HG02588 (cell line): ENCODE data around the gene PM20D1.
A peak's percentile ranks its signal among the peaks of the same experiment; 100 is the strongest.
"Not testable (repeated sequence)": the region's sequence is repeated elsewhere in the genome, so short reads cannot be mapped to it uniquely, and the experiment has no call there.

Experiments used
- ATAC-seq: cut with Tn5 transposase; IDR thresholded peaks from one replicate; pipeline ENCODE4 v1.9.1; 2021; ENCODE audit warnings: mild to moderate bottlenecking, moderate library complexity; ENCODE audit not compliant: unreplicated experiment

Gene PM20D1, protein sequence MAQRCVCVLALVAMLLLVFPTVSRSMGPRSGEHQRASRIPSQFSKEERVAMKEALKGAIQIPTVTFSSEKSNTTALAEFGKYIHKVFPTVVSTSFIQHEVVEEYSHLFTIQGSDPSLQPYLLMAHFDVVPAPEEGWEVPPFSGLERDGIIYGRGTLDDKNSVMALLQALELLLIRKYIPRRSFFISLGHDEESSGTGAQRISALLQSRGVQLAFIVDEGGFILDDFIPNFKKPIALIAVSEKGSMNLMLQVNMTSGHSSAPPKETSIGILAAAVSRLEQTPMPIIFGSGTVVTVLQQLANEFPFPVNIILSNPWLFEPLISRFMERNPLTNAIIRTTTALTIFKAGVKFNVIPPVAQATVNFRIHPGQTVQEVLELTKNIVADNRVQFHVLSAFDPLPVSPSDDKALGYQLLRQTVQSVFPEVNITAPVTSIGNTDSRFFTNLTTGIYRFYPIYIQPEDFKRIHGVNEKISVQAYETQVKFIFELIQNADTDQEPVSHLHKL

DNA sequence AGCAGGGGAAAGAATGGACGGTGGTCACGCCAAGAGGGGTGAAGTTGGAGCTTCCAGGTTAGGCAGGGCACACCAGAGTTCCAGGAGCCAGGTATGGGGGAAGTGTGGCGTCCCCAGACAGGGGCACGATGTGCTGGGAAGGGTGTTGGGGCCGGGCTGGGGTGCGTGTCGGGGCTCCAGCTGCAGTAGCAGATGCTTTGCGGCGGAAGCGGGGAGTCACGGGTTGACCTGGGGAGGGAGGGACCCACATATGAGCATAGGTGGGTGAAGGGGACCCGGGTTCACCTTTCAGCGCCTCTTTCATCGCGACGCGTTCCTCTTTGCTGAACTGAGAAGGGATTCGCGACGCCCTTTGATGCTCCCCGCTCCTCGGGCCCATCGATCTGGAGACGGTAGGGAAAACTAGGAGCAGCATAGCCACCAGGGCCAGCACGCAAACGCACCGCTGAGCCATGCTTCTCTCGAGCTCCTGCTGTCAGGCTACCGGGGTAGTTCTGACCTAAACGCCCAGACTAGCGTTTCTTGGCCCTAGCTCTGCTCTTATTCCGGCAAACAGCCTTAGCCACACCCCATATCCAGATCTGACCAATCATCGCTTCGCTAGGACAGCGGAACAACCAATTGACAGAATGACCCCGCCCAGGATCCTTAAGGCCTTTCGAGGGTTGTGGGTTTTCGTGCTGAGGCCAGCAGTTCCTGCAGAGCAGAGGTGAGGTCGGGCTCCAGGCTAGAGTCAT, at the start of gene PM20D1:
PM20D1 (minus strand) TSS at position 514 of the 737 bp plus-strand sequence; CDS start at position 454, 60 bp downstream.
- peak; percentile 97 for ATAC-seq

DNA sequence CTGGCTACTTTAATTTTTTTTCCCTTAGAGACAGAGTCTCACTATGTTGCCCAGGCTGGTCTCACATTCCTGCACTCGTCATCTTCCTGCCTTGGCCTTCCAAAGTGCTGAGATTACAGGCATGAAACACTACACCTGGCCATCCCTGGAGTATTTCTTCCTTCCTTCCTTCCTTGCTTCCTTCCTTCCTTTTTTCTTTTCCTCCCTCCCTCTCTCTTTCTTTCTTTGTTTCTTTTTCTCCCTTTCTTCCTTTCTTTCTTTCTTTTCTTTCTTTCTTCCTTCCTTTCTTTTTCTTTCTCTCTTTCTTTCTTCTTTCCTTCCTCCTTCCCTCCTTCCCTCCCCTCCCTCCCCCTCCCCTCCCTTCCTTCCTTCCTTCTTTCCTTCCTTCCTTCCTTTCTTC, 46.4 kb upstream of the PM20D1 start:
- no peak for ATAC-seq

DNA sequence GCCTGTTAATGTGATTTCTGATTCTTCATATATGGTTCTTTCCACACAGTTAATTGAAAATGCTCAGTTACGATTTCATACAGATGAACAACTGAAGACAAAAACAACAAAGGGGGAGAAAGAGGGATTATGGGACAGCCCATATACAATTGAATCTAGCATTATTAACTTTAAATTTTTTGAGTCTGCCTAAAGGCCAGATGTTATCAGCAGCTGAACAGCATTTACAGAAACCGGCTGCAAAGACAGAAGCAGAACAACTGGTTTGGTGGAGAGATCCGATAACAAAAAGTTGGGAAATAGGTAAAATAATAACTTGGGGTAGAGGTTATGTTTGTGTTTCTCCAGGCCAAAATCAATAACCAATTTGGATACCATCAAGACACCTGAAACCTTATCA, 44.2 kb upstream of the PM20D1 start:
- ATAC-seq: not testable (repeated sequence)

DNA sequence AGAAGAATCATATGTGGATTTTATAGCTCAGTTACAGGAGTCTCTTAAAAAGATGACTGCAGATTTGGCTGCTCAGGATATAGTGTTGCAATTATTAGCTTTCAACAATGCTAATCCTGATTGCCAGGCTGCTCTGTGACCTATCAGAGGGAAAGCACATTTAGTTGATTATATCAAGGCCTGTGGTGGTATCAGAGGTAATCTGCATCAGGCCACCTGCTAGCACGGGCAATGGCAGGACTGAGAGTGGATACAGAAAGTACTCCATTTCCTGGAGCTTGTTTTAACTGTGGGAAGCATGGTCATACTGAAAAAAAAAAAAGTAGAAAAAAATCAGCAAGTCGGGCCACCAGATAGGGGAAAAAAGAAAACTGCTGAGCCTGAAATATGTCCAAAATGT, 42.2 kb upstream of the PM20D1 start:
- ATAC-seq: not testable (repeated sequence)

DNA sequence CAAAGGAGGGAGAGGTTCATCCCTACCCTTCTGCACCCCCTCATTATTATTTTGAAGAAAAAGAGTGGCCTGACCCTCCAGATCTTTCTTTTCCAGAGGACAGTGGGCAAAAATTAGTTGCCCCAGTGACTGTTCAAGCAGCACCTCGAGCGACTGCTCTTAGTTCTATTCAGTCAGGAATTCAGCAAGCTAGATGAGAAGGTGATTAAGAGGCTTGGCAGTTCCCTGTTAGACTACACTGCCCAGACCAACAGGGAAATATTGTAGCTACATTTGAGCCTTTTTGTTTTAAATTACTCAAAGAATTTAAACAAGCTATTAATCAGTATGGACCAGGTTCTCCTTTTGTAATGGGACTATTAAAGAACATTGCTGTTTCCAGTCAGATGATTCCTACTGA, 41.5 kb upstream of the PM20D1 start:
- not testable (repeated sequence) for ATAC-seq

DNA sequence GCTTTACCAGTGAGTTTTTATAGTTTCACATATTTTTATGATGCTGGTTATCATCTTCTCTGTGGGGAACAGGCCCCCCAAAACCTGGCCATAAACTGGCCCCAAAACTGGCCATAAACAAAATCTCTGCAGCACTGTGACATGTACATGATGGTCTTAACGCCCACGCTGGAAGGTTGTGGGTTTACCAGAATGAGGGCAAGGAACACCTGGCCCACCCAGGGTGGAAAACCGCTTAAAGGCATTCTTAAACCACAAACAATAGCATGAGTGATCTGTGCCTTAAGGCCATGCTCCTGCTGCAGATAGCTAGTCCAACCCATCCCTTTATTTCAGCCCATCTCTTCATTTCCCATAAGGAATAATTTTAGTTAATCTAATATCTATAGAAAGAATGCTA, 40.7 kb upstream of the PM20D1 start:
- ATAC-seq: not testable (repeated sequence)

DNA sequence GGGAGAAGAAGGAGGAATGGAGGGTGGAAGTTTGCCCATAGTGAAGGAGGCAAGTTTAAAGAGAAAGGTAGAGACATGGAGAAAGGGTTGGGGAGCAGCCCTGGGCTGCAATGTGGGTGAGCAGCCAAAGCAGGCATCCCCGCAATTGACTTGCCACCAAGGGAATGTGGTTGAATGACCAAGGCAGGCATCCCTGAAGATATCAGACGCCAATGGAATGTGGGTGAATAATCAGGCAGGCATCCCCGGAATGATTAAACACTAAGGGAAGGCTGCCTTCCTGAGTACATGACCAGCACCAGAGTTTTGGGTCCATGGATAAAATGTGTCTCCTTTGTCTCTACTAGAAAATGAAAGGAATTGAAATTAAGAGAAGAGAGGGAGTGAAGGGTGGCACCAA, 39.8 kb upstream of the PM20D1 start:
- not testable (repeated sequence) for ATAC-seq

DNA sequence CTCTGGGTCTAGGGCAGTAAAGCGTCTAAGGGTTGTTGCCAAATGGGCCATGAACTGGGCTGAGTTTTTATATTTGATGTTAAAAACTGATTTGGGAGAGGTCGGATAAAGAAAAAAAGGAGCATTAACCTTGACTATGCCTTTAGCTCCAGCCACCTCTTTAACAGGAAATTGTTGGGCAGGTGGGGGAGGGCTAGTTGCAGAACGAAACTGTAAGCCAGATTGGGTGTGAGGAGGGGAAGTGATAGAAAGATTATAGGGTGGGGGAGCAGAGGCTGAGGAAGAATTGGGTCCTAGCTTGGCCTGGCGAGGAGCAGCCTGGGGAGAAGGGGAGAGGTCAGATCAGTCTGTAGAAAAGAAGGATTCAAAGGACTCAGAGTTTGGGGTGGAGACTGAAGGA, 39.1 kb upstream of the PM20D1 start:
- ATAC-seq: not testable (repeated sequence)

DNA sequence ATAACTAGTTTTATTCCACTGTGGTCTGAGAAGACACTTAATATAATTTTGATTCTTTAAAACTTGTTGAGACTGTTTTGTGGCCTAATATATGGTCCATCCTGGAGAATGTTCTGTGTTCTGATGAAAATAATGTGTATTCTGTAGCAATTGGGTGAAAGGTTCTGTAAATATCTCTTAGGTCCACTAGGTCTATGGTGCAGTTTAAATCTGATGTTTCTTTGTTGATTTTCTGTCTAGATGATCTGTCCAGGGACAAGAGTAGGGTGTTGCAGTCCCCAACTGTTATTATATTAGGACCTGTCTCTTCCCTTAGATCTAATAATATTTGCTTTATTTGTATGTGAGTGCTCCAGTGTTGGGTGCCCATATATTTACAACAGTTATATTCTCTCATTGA, 33.9 kb upstream of the PM20D1 start:
- no peak for ATAC-seq

DNA sequence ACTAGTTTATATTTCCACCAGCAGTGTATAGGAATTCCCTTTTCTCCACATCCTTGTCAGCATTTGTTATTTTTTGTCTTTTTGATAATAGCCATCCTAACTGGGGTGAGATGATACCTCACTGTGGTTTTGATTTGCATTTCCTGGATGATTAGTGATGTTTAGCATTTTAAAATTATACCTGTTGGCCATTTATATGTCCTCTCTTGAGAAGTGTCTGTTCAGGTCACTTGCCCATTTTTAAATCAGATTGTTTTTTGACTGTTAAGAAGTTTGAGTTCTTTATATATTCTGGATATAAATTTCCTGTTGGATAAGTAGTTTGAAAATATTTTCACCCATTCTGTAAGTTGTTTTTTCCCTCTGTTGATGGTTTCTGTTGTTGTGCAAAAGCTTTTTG, 31.0 kb upstream of the PM20D1 start:
- no peak for ATAC-seq

DNA sequence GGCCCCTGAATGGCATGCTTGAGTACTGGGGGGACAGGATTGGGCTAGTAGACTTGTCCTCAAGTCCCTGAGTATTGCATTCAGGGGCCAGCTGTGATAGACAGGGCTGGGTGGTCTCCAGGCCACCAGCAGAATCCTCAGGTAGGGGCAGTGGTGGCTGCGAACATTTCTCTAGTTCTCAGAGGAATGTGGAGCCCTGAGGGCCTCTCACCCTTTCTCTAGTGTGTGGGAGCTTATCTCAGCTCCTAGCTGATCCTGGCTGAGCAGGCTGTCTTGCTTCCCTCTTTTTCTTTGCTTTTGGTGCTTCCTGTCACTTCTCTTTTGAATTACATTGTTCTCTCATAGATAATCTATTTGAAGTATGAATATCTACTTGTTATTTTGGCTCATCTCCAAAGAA, 30.0 kb upstream of the PM20D1 start:
- no peak for ATAC-seq

DNA sequence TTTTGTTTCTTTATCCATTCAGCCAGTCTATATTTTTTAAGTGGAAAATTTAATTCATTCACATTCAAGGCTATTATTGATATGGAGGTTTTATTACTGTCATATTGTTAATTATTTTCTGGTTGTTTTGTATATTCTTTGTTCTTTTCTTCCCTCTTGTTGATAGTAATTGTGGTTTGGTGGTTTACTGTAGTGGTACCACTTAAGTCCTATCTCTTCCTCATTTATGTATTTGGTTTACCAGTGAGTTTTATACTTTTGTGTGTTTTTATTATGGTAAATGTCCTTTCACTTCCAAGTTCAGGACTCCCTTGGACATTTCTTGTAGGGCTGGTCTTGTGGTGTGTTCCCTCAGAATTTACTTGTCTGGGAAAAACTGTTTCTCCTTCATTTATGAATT, 28.1 kb upstream of the PM20D1 start:
- ATAC-seq: no peak

DNA sequence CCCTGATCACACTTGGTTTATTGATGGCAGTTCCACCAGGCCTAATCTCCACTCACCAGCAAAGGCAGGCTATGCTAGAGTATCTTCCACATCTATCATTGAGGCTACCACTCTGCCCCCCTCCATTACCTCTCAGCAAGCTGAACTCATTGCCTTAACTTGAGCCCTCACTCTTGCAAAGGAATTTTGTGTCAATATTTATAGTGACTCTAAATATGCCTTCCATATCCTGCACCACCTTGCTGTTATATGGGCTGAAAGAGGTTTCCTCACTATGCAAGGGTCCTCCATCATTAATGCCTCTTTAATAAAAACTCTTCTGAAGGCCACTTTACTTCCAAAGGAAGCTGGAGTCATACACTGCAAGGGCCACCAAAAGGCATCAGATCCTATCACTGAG, 23.2 kb upstream of the PM20D1 start:
- not testable (repeated sequence) for ATAC-seq

DNA sequence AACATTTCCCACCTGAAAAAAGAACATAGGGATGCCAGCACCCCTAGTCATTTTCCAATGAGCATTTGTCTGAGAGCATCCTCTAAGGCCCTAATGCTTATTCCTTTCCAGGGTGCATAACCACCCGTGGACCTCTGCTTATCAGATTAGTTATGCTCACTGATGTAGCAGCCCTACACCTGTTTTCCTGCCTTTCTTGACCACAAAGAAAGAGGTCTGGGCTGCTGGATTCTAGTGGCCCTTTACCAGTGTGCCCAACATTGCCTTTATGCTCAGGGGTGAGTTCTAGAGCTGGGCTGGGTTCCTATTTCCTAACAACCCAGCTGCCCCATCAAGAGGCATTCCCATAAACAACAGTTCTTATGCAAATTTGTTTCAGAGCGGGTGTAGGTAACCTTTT, 20.3 kb upstream of the PM20D1 start:
- ATAC-seq: no peak

DNA sequence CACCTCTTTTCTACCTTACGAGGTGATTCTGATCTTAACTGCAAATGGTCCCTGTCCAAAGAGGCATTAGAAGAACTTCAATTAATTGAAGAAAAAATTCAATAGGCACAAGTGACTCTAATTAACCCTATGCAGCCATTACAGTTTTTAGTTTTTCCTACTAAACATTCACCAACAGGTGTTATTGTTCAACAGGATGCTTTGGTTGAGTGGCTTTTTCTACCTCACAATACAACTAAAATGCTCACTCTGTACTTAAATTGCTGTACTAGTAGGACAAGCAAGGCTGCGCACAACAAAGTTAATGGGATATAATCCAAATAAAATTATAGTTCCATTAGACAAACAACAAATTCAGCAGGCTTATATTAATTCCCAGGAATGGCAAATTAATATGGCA, 11.6 kb upstream of the PM20D1 start:
- ATAC-seq: no peak

DNA sequence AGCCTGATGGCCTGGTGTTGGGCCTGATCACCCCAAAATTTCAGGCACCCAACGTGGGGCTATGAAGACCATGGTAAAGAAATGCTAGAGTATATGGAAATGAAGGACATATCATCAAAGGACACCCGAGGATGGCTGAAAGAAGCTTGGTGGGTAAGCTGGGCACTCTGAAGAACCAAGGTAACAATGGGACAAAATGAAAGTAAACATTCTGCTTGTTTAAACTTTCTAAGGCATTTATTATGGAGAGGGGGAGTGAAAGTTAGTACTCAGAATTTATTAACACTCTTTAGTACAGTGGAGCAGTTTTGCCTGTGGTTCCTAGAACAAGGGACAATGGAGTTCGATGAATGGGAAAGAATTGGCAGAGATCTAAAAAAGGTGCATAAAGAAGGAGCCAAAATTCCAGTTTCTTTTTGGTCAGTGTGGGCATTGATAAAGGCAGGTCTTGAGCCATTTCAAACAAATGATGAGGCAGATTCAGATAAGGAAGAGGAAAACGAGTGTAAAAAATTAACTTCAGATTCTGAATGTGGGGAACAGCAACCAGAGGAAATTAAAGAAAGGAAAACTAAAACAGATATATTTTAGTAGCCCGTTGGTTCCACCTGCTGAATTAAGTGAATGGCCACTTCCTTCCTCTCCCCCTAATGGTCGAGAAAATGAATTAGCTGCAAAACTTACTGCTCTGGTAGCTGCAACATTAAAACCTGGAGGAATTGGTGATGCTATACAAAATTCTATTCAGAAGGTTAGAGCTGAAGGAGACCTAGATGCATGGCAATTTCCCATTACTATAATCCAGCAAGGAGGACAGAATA, 8.4 kb upstream of the PM20D1 start:
- ATAC-seq: no peak

DNA sequence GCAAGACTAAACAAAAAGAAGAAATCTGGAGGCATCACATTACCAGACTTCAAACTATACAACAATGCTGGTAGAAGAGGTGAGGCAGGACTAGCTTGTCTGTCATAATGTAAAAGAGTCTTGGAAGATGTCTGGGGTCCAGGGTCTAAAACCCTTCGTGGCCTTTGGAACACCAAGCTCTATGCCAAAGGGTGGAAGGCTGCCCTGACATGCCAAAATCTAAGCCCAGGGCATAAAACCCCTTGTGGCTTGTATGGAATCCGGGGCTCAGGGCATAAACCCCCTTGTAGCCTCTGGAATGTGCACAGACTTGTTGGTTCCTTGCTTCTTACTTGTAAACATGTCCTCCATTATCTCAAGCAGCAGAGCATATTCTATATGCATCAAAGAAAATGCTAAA, 7.6 kb upstream of the PM20D1 start:
- not testable (repeated sequence) for ATAC-seq

DNA sequence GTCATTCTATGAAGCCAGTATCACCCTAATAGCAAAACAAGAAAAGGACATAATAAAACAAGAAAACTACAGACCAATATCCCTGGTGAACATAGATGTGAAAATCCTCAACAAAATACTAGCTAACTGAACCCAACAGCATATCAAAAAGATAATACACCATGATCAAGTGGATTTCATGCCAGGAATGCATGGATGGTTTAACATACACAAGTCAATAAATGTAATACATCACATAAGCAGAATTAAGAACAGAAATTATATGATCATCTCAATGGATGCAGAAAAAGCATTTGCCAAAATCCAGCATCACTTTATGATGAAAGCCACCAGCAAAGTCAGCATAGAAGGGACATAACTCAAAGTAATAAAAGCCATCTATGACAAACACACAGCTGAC, 6.5 kb upstream of the PM20D1 start:
- ATAC-seq: no peak

DNA sequence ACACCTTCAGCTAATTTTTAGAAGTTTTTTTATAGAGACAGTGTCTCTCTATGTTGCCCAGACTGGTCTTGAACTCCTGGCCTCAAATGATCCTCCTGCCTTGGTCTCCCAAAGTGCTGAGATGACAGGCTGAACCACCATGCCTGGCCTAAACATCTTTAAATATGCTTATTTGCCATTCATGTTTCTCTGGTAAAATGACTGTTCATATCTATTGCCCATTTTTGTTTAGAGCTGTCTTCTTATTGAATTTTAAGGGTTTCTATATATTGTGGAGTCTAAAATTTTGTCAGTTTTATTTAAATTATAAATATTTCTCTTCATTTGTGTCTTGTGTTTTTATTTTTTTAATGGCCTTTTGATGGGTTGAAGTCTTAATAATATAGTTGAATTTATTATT, 3.0 kb upstream of the PM20D1 start:
- ATAC-seq: no peak

DNA sequence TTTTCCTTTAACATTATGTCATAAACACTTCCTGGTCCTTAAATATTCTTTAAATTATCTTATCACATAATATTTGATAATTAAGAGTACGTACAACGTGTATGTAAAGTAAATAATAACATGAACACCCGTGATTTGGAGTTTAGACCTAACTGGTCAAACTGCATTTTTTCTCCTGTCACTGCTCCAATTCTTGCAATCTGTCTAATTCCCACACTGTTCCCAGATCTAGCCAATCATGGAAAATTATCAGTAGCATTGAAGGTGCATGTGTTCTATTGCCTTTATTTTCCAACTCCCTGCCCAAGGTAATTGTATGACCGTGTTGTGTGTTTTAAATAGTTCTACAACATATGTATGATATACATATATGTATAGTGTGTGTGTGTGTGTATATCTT, 2.1 kb upstream of the PM20D1 start:
- ATAC-seq: no peak
